HS-5 (cell line): ENCODE data around the gene DSC3.
"Not testable (repeated sequence)": the region's sequence is repeated elsewhere in the genome, so short reads cannot be mapped to it uniquely, and the experiment has no call there.

Experiments used
- DNase-seq: peaks from one replicate; pipeline ENCODE4 v3.0.0-alpha.2; 2012; ENCODE audit warnings: low read depth

Gene DSC3

DNA sequence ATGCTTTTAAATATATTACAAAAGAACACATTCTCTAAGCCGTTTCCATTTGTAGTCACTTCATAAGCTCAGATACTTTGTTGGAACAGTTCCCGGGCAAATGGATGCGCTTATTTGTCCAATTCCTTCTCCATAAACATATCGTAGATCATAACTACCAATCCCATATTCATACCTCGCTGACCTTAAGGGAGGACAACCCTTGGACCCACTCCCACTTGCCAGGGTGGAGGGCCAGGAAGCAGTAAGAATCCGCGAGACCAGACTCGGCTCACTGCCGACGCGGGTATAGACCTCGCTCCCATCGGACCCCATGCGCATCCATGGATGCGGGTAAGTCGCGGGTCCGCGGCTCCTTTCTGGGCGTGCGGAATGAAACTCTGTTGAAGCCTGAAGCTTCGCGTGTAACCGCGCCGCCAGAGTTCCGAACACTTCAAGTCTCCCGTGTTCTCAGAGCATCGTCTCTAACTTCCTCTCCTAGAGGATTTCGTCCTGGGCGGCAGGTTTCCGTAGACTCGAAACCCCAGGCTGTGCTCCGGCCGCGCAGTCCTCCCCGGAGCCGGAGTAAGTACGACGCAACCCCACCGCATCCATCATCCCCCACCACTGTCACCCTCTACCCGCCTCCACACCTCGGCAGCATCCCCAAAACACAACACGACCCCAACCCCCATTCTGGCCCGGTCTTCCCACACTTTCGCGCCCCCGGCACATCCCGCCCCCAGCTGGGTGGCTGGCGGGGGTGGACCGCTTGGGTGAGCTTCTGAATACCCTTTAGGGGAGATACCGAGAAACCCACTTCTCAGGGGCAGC, 1.1 kb downstream of the DSC3 start:
- no peak for DNase-seq

DNA sequence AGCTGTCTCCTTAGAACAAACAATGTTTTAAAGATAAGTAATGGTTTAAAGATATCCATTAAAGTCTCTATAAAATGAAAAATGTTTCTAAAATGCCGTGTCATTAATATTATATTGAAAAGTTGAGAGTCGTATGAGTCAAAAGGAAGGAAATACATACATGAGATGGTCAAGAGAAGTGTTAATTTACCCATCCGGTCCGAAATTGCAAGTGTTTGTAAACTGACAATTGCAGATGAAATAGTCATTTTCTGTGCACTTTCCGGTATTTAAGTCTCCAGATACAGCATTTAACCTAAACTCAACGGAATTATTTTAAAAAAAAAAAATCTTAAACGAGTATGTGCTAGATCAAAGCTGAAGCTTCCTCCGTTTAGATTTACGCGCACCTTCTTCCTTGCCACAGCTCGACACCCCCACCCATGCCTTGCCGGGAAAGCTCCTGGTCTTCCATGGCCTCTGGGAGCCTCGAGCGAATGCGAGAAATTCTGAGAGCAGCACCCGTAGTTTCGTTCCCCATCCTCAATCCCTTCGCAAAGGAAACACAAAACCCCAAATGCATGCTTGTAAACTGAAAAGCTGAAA, 1.8 kb downstream of the DSC3 start:
- DNase-seq: no peak

DNA sequence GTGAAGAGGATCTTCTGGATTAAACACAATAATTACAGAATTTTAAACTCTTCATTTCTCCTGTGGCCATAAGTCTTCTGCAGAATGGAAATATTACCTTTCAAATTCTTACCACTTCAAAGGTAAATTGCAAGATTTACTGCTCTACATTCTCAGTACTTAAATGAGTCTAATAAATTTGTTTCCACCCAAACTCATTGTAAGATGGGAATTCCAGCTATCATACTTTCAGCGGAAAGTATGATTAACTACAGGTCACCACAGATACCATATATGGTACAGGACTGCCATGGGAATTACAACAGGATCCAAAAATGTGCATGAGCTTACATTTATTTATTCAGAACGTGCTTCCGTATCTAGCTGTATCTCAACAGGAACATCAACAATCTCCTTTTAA, 3.1 kb downstream of the DSC3 start:
- no peak for DNase-seq

DNA sequence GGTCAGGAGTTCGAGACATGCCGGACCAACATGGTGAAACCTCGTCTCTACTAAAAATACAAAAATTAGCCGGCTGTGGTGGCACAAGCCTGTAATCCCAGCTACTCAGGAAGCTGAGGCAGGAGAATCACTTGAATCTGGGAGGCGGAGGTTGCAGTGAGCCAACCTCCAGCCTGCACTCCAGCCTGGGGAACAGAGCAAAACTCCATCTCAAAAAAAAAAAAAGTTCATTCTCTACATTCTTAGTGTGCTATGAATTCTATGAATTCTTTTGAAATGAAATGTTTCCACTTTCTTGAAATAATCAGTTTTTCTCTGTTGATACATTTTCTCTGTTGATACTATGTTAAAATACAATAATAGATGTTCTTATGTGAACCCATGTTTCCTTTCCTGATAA, 4.9 kb downstream of the DSC3 start:
- not testable (repeated sequence) for DNase-seq

DNA sequence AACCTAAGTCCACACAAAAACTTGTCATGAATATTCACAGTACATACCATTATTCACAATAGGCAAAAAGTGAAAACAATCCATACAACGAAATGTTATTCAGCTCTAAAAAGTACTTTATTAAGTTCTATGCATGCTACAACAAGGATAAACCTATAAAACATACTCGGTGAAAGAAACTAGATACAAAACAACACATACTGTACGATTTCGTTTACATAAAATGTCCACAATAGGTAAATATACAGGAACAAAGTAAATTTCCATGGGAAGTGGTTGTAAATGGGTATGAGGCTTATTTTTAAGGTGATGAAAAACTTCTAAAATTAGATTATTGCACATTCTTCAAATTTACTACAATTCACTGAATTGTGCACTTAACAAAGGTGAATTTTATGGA, 8.0 kb downstream of the DSC3 start:
- no peak for DNase-seq

DNA sequence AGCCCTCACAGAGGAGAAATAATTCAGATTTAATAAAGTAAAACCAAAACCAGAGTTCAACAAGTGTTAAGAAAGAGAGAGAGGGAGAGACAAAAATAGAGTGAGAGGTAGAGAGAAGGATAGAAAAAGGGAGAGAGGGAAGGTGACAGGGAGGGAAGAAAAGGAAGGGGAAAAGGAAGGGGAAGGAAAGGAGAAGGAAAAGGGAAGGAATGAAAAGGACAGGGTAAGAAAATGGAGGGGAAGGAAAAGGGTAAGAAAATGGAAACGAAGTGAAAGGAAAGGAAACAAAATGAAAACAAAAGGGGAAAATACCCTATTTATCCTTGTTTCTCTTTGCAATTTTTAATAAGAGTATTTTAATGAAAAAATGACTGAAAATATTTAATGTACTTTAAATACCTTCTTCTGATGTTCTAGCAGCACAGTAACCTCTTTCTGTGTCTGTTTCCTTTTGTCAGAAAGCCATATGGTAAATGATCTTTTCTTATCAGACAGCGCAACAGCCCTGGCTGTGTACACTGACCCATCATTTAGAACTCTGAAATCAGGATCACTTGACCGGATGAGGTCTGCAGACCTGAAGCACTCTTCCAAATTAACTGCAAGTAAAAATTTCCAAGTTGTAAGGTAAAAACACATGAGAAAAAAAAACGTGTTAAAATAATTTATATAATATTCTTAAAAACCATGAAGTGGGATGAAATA, 11.8 kb downstream of the DSC3 start:
- no peak for DNase-seq

DNA sequence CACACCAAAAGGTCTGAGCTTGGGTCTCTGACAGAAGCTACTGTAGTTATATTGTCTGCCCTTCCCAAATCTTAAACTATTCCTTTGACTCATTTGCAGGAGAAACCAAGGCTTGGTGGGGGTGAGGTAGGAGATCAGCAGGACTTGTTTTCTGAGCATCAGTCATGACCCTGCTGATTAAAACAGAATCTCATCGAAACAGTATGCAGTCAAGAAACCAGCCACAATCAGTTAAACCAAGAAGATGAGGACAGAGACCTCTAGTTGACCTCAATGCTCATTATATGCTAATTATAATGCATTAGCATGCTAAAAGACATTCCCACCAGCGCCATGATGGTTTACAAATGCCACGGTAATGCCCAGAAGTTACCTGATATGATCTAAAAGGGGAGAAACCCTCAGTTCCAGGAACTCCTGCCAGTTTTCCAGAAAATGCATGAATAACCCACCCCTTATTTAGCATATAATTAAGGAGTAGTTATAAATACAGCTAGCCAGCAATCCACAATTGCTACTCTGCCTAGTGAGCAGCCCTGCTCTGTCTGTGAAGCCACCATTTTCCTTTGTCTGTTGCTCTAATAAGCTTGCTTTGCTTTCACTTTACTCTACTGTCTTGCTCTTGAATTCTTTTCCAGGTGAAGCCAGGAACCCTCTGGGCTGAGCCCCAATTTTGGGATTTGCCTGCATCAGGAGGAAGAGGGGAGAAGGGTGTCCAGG, 26.7 kb downstream of the DSC3 start:
- no peak for DNase-seq

DNA sequence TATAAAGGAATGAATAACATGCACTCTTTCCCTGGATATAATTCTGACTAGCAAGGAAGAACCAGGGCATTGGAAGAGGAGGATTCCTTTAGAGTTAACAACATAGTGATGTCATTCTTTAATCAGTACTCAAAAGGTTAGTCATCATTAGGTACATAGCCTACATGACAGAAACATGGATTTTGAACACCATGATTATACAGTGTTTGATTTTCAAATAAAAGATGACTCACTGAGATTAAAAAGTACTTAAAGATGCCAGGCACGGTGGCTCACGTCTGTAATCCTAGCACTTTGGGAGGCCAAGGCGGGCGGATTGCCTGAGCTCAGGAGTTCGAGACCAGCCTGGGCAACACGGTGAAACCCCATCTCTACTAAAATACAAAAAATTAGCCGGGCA, 31.1 kb downstream of the DSC3 start:
- DNase-seq: peak; percentile 80

DNA sequence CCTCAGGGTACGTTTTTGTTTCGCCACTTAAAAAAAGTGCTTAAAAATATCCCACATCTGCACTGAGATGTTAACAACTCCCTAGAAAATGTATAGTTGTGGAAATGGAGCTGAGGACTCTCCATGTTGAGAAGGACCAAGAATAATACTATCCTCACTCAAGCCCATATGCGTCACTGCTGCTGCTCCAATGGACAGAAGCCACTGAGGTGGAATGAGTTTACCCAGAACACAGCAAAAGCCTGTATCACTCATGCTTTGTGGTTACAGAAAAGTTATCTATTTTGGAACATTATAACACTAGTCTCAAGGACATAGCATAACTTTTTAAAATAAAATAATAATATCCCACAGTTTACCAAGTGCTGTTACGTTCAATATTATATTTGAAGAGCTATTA, 31.9 kb downstream of the DSC3 start:
- DNase-seq: no peak

DNA sequence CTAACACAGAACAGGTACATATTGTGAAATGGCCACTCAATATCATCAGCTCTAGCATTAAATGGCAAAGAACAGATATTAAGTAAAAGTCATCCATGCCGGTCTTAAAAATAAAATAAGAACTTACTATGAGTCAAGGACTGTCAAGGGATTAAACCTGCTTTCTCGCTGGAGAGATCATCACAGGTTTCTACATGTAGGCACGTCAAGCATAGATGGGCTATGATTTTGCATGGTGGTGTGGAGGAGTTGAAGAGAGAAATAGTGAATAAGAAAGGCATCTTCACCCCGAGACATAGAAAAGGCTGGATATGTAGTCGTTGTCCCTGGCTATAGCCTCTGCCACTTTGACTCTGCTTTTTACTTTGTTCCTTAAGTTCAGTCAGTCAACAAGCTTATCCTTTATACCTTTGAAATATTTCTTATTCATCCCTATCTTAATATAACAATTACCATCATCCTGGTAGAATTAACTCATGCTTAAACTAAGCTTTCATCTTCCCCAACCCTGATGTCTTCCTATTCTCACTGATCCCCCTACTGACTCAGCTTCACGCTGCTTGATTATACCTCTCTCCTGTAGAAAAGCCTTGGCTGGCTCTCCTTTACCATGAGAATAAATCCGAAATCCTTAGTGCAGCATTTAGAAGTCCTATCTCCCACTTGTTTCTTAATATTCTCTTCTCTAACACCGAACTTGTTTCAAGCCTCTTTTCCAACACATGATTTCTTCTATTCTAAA, 42.5 kb downstream of the DSC3 start:
- DNase-seq: no peak

DNA sequence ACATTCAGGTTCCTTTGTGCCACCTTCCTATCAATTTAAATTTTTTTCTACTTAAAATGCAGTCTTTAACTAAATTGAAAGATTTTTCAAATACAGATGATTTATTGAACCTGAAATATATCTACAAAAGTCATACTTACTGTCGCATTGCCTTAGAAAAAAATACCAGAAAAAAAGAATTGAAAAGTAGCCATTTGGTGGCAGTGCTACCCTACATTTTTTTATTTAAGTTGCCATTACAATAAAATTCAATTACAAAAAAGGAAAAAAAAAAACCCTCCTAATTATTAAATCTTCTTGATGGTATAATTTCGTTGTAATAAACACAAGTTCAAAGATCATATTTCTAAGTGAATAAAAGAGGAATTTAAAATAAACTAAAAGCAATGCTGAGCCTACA, 43.4 kb downstream of the DSC3 start:
- no peak for DNase-seq

DNA sequence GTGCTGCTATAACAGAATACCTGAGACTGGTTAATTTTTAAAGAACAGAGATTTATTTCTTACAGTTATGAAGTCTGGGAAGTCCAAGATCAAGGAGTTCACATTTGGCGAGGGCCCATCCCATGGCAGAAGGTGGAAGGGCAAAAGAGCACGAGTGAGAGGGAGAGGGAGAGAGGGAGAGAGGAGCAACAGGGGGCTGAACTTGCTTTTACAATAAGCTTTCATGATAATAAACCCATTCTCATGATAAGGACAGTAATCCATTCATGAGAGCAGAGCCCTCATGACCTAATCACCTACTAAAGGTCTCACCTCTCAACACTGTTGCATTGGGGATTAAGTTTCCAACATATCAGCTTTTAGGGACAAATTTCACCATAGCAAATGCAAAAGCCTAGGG, 45.3 kb downstream of the DSC3 start:
- DNase-seq: no peak

DNA sequence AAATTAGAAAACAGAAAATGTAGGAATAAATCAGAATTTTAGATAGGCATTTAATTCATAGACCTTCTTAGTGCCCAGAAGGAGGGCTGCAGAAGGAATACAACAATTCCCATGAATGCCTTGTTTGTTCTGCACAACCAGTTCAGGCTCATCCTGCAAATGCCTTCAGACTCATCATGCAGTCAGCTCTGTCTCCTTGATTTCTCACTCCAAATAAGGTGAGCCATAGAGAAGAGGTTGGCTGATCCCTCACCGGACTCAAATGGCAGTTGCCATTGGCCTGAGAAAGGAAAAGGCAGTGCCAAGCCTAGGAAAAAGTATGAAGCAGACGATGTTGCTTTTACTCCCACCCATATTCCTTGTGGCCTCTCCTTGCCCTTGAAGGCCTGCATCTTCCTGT, 50.3 kb downstream of the DSC3 start:
- DNase-seq: no peak

DNA sequence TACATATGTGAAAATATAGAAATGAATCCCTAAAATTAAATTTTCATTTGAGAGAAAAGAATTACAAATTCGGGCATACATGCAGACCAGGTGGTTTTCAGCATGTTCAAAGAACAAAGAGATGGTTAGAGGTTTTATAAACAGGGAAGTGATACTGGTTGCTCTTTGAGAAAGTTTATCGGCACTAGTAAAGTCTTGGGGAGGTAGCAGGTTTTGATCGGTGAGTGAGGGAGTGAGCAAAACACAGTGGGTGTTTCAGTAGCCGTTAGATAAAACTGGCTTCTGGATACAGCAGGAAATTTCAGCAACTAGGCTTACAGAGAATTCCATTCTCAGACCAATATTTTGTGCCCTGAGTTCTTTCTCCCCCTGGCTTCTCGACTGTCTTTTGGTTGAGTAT, 51.1 kb downstream of the DSC3 start:
- no peak for DNase-seq

DNA sequence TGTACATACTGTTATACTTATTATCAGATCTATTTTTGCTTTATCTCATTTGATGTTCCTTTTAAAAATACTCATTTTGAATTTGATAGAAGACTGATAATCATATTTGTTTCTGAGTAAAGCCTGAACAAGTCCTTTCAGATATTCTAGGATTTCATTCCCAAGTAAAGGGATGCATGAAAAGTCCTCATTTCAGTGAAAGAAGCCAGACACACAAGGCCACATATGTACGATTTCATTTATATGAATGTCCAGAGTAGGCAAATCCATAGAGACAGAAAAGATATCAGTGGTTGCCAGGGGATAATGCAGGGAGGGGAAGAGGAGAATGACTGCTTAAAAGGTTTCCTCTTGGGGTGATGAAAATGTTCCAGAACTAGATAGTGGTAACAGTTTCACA, 53.4 kb downstream of the DSC3 start:
- DNase-seq: no peak

DNA sequence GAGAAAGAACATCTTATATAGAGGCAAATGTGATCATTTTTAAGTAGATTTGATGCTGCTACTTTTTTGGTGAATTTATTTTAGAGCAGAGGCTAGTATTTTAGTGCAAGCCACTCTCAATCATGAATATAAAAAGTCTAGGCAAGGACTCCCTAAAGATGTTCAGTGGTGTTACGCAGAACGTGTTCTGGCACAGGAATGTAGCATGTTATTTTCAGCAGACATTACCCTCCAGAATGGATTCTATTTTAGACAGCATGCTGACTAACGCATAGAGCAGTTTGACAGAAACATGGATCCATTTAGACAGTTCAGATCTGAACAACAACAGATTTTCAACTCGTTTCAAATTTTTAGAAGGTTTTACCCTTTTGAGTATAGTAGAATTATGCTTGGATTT, 54.1 kb downstream of the DSC3 start:
- DNase-seq: no peak

DNA sequence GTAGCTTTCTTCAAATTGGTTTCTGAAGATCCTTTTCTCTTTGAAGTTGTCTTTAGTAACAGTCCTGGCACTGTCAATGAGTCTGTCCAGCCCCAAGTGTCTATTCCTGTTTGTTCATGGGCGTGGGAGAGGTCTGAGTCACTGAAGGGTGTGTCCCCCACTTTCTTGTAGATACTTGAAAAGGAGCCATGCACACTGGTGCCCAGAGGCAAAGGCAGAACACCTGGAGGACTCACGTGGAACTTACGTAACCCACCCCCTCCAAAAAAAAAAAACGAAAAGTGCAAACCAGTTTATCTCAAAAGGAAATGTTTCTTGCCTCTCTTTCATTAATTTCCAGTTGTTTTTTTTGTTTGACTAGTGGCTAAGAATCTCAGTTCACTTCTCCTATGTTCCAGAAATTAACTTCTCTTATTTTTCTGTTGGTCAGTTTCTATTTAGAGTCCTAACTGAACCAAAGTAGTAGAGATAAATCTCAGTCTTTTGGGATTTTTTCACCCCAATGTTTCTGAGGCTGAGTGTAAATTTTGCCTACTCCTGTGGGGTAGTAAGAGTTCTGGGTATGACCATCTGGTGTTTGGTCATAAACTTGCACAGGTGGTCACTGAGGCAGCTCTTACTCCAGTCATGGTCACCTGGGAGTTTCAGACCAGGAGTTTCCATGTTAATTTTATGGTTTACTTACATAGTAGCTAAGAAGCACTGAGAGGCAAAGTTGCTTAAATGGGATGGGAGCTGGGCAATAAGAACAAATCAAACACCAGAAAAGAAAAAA, 54.9 kb downstream of the DSC3 start:
- no peak for DNase-seq

DNA sequence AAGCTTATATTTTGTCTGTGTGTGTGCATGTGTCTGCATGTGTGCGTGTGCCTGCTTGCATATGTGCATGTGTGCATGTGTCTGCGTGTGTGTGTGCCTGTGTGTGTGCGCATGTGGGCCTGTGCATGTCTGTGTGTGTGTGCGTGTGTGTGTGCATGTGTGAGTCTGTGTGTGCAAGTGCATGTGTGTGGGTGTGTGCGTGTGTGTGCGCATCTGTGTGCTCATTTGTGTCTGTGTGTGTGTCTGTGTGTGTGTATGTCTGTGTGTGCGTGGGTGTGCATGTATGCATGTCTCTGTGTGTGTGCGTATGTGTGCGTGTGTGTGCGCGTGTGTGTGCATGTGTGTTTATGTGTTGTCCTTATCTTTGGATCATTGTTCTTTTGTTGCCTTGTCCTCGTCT, 56.8 kb downstream of the DSC3 start:
- no peak for DNase-seq

DNA sequence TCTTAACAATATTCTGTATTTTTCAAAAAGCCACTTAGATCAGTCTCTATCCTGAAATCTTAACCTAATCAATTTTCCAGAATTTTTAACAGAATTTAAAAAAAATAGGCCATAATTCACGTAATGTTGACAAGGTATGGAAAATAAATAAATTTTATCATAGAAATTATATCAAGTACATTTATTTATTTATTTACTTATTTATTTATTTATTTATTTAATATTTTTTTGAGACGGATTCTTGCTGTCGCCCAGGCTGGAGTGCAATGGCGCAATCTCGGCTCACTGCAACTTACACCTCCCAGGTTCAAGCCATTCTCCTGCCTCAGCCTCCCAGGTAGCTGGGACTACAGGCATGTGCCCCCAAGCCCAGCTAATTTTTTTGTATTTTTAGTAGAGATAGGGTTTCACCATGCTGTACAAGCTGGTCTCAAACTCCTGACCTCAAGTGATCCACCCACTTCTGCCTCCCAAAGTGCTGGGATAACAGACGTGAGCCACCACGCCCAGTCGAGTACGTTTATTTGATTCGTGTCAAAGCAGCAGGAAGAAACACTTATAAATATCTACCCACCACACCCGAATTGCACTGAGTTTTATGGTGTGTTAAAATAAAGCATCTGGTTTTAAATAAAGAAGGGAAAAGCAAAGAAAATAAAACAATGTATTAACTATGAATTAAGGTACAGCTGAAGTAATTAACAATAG, 60.1 kb downstream of the DSC3 start:
- DNase-seq: no peak

DNA sequence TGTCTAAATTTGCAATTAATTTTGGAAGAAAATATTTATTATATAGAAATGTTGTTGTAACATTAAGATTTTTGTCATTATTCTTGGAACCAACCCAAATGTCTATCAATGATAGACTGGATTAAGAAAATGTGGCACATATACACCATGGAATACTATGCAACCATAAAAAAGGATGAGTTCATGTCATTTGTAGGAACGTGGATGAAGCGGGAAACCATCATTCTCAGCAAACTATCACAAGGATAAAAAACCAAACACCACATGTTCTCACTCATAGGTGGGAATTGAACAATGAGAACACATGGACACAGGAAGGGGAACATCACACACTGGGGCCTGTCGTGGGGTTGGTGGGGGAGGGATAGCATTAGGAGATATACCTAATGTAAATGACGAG, 64.5 kb downstream of the DSC3 start:
- DNase-seq: not testable (repeated sequence)
